ENCODE measurements around the gene UBTD1. TPM values are rescaled to one million over a fixed set of nuclear protein-coding genes. Genes with fewer than 3 reads are reported as not detected.

Gene UBTD1
- total and polyA plus RNA-seq, 2 experiments from 2014 or later = 9.5 to 15.8 TPM

DNA sequence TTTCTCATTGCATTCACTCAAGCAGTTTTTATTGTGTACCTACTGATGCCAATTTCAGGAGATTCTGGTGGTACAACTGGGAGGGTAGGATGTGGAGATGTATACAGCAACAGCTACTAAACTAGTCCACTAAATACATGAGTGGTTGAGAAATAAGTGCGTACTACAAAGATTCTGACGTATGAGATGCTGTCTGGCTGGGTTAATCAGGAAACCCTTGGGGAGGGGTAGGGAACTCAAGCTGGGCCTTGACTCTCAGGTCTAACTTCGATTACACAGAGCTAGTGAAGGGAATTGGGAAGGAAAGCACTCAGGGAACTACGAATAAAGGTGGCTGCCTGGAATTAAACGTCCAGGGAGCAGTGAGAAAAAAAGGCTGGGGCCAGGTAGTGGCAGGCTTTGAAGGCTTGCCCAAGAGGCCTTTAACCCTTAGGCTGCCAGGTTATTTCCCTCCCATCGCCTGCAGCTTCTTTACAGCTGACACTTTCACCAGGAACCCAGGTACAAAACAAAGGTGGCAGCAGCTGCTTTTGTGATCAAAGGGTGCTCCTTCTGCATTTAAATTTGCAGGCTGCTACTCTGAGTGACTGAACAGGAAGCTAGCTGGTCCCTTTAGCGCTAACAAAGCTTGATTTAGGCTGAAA is 3.7 kb upstream of the UBTD1 start:
- Histone ChIP-seq H3K9me3 (ENCODE audit: low read depth) (no peaks in the 10 kb centered on the region), H3K36me3 (no peaks in the 10 kb centered on the region), H3K4me3 (no peak overlapping the region), H3K27ac (peak overlapping the region; percentile 7), H3K4me1 (ENCODE audit: low read depth) (peaks cover 19% of the 10 kb centered on the region), H3K27me3 (peaks cover 7% of the 10 kb centered on the region)
- TF ChIP-seq, protein P1, sequence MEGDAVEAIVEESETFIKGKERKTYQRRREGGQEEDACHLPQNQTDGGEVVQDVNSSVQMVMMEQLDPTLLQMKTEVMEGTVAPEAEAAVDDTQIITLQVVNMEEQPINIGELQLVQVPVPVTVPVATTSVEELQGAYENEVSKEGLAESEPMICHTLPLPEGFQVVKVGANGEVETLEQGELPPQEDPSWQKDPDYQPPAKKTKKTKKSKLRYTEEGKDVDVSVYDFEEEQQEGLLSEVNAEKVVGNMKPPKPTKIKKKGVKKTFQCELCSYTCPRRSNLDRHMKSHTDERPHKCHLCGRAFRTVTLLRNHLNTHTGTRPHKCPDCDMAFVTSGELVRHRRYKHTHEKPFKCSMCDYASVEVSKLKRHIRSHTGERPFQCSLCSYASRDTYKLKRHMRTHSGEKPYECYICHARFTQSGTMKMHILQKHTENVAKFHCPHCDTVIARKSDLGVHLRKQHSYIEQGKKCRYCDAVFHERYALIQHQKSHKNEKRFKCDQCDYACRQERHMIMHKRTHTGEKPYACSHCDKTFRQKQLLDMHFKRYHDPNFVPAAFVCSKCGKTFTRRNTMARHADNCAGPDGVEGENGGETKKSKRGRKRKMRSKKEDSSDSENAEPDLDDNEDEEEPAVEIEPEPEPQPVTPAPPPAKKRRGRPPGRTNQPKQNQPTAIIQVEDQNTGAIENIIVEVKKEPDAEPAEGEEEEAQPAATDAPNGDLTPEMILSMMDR (IDR thresholded peaks at IDR 0.05; ENCODE audit: low read depth, low read length) = no peak
- DNase-seq (ENCODE audit: low read depth in 1 of 2, low spot score in 1 of 2) = peak in 1 of 2 donors; percentile 75

DNA sequence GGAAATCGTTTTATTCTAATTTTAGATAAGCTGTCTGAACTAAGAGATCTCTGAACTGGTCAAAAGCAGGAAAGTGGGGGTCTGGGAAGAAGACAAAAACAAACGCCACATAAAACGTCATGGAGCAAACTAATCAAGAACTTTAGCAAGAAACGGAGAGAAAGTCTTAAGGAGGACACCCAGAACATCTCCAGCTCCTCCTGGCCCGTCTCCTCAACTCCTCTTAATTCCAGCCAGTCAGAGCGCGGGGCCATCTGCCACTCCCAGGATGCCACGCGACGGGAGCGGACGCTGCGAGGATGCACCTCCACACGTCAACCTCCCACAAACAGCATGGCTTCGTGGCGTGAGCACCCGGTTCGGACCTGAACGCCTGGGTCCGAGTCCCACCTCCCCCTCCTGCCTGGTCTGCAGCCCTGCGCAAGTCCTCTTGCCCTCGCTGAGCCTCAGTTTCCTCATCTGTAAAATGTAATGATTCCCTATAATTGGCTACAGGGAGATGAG is 1.1 kb upstream of the UBTD1 start:
- Histone ChIP-seq H3K9me3 (ENCODE audit: low read depth) (no peaks in the 10 kb centered on the region), H3K4me1 (ENCODE audit: low read depth) (peaks cover 15% of the 10 kb centered on the region), H3K4me3 (peak overlapping the region; percentile 74), H3K27me3 (peaks cover 21% of the 10 kb centered on the region), H3K36me3 (no peaks in the 10 kb centered on the region), H3K27ac (peak overlapping the region; percentile 91)
- TF ChIP-seq, protein P1 (IDR thresholded peaks at IDR 0.05; ENCODE audit: low read depth, low read length) = no peak
- DNase-seq (ENCODE audit: low read depth in 1 of 2, low spot score in 1 of 2) = peak; percentile 67 to 83

DNA sequence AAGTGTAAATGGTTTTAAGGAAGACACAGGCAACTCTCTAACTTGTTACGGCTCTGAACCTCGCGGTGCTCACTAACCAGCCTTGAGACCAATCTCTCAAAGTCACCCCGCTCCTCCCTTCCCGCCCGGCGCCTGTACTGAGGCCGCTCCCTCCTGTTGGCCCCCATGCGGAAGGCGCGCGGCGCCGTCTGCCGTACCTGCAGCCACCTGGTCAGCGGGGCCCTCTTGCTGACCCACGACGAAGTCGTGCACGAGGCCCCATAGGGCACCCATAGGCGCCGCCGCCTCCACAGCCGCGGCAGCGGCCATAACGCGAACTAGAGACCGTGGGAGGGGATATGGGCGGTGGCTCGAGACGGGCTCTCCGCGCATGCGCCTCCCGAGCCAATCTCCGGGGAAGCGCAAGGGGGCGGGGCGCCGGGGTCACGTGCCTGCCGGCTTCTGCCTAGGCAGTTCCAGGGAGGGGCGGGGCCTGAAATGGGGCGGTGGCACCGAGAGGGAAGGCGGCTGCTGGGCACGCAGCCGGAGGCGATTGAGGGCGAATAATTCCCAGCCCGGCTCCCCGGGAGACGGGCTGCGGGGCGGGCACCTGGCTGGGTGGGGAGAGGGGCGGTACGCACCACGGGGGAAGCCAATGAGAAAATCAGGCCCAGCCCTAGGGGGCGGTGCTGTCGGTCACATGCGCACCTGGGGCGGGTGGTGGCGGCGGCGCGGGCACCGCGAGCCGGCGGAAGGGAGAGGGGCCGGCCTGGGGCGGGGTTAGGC is 466 bp upstream of the UBTD1 start, which contains the start of gene MMS19:
TSS of gene MMS19 (minus strand) at position 347 of the 765 bp plus-strand sequence. CDS start at position 309, 38 bp downstream.
- Histone ChIP-seq H3K27me3 (peaks cover 21% of the 10 kb centered on the region), H3K27ac (peak within 1 kb of the TSS; percentile 91), H3K9me3 (ENCODE audit: low read depth) (no peaks in the 10 kb centered on the region), H3K36me3 (no peaks in the 10 kb centered on the region), H3K4me1 (ENCODE audit: low read depth) (peaks cover 15% of the 10 kb centered on the region), H3K4me3 (peak within 1 kb of the TSS; percentile 74)
- TF ChIP-seq, protein P1 (IDR thresholded peaks at IDR 0.05; ENCODE audit: low read depth, low read length) = no peak
- DNase-seq (ENCODE audit: low read depth in 1 of 2, low spot score in 1 of 2) = peak; percentile 99 to 100

DNA sequence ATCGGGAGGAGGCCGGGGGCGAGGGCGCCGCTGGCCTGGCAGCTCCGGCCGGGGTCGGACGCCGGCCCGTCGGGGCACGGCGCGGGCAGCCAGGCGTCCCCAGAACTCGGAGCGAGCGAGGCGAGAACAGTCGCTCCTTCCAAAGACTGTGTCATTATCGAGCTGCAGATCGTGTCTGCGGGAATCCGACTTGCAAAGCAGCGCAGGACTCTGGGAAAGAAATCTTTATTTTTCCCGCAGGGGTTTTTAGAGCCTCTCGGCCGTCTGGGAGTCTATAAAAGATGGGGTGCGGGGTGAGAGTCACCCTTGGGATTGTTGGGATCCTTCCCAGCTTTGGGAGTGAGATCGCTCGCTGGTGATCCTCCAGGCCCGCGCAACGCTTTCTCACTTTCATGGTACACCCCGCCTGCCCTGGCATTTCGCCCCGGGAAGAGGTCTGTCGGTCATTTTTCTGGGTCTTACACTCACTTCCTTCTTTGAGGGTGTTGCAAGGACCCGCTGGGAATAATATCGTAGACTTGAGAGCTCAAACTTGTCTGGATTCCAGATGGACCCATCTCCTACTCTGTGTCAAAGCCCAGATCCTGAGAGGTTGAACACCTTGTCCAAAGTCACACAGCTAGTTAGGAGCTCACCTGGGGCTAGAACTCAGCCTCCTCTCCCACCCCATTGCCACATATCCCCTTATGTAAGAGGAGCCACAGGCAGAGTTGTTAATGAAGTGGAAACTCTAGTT is 1.0 kb downstream of the UBTD1 start:
- TF ChIP-seq, protein P1 (IDR thresholded peaks at IDR 0.05; ENCODE audit: low read depth, low read length) = no peak
- peaks cover 12% of the 10 kb centered on the region for H3K4me1 ChIP-seq (ENCODE audit: low read depth)
- DNase-seq (ENCODE audit: low read depth in 1 of 2, low spot score in 1 of 2) = peak; percentile 15 to 85
- no peaks in the 10 kb centered on the region for H3K9me3 ChIP-seq (ENCODE audit: low read depth)
- H3K4me3 ChIP-seq = peak overlapping the region; percentile 74
- H3K36me3 ChIP-seq = no peaks in the 10 kb centered on the region
- H3K27ac ChIP-seq = no peak overlapping the region
- peaks cover 21% of the 10 kb centered on the region for H3K27me3 ChIP-seq

DNA sequence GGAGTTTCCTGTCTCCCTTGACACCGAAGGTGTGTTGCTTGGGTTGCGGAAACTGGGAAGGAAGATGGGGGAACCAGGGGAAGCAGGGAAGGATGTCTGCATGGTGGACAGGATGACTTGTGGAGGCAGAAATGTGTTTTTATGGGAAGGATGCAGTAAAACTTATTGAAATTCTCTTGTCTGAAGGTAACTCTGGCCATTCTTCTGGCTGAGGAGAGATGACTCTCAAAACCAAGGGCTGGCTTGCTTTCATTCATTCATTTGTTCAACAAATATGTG is 1.5 kb downstream of the UBTD1 start:
- Histone ChIP-seq H3K27me3 (peaks cover 21% of the 10 kb centered on the region), H3K36me3 (no peaks in the 10 kb centered on the region), H3K9me3 (ENCODE audit: low read depth) (no peaks in the 10 kb centered on the region), H3K4me3 (no peak overlapping the region), H3K27ac (no peak overlapping the region), H3K4me1 (ENCODE audit: low read depth) (peaks cover 7% of the 10 kb centered on the region)
- TF ChIP-seq, protein P1 (IDR thresholded peaks at IDR 0.05; ENCODE audit: low read depth, low read length) = no peak
- no peak for DNase-seq (ENCODE audit: low read depth in 1 of 2, low spot score in 1 of 2)

Measured in cardiac muscle cell (in vitro differentiated cells and primary cell).